Panc1 (cell line): ENCODE measurements around the gene DLGAP5.

Experiments
- CTCF ChIP-seq: fragments of 450-650 bp; IDR thresholded peaks from 2 replicates; pipeline ENCODE4 v1.5.1; 2017; ENCODE audit warnings: mild to moderate bottlenecking
- POLR2AphosphoS5 ChIP-seq: IDR thresholded peaks from 2 replicates; pipeline ENCODE4 v1.6.1; 2012; ENCODE audit warnings: mild to moderate bottlenecking, low read depth, low read length, moderate library complexity
- TCF7L2 ChIP-seq: IDR thresholded peaks from 2 replicates; pipeline ENCODE4 v1.6.1; 2011; ENCODE audit warnings: mild to moderate bottlenecking, low read depth, low read length, inconsistent platforms
- TF ChIP-seq, protein P1 (sequence below), 2 experiments: IDR thresholded peaks; 2 replicates each; pipeline ENCODE4 v1.6.1; 2011 to 2012; ENCODE audit warnings: low read depth in 2 of 2, control low read depth in 1 of 2, low read length in 1 of 2, mild to moderate bottlenecking in 1 of 2, moderate library complexity in 1 of 2; ENCODE audit not compliant: insufficient read depth in 1 of 2

DNA sequence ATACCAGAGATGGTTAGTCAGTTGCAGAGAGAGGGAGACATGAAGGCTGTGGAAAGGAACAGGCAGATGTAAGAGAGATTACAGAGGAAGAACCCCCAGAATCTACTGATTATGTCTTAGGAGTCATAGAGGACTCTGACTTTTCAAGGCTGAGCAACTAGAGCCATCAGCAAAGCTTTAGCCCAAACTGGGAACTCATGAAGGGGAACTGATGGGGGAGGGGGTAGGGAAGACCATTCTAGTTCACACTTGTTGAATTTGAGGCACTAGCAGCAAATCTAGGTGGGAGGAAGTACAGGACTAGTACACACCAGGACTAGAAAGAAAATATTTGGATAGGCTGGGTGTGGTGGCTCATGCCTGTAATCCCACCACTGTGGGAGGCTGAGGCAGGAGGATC is 52.2 kb downstream of the DLGAP5 start:
- TF ChIP-seq CTCF (no peak), POLR2AphosphoS5 (no peak), TCF7L2 (no peak)
- TF ChIP-seq, protein P1, sequence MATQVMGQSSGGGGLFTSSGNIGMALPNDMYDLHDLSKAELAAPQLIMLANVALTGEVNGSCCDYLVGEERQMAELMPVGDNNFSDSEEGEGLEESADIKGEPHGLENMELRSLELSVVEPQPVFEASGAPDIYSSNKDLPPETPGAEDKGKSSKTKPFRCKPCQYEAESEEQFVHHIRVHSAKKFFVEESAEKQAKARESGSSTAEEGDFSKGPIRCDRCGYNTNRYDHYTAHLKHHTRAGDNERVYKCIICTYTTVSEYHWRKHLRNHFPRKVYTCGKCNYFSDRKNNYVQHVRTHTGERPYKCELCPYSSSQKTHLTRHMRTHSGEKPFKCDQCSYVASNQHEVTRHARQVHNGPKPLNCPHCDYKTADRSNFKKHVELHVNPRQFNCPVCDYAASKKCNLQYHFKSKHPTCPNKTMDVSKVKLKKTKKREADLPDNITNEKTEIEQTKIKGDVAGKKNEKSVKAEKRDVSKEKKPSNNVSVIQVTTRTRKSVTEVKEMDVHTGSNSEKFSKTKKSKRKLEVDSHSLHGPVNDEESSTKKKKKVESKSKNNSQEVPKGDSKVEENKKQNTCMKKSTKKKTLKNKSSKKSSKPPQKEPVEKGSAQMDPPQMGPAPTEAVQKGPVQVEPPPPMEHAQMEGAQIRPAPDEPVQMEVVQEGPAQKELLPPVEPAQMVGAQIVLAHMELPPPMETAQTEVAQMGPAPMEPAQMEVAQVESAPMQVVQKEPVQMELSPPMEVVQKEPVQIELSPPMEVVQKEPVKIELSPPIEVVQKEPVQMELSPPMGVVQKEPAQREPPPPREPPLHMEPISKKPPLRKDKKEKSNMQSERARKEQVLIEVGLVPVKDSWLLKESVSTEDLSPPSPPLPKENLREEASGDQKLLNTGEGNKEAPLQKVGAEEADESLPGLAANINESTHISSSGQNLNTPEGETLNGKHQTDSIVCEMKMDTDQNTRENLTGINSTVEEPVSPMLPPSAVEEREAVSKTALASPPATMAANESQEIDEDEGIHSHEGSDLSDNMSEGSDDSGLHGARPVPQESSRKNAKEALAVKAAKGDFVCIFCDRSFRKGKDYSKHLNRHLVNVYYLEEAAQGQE (IDR thresholded peaks at IDR 0.05; ENCODE audit: insufficient read depth in 1 of 2, low read depth in 2 of 2, low read length in 1 of 2): no peak
